SK-N-SH treated with all-trans-retinoic acid at 6 μM for 48 hours (cell line): ENCODE results near the gene VRK3.

Source experiments
- ATAC-seq: fragments of 200-7000 bp; cut with Tn5 transposase; 3 replicates; pipeline ENCODE4 v1.9.1; 2020; ENCODE audit warnings: mild to moderate bottlenecking, moderate library complexity
- ARNTL ChIP-seq: fragments of 450-650 bp; formaldehyde crosslinking; IDR thresholded peaks from 2 replicates; pipeline ENCODE4 v1.5.0; 2020; ENCODE audit warnings: low read depth, mild to moderate bottlenecking, moderate library complexity, borderline replicate concordance
- BACH2 ChIP-seq: fragments of 250-450 bp; sonication (Bioruptor Pico); IDR thresholded peaks from 2 replicates; pipeline ENCODE4 v1.9.0; 2021; ENCODE audit warnings: mild to moderate bottlenecking, borderline replicate concordance
- CSDC2 ChIP-seq: fragments of 250-450 bp; sonication (Bioruptor Pico); IDR thresholded peaks from 2 replicates; pipeline ENCODE4 v1.5.0; 2020; ENCODE audit warnings: mild to moderate bottlenecking, moderate library complexity
- ESRRG ChIP-seq: fragments of 250-450 bp; sonication (Bioruptor Pico); IDR thresholded peaks from 2 replicates; pipeline ENCODE4 v1.6.1; 2021; ENCODE audit warnings: mild to moderate bottlenecking
- GLIS3 ChIP-seq: fragments of 250-450 bp; sonication (Bioruptor Pico); IDR thresholded peaks from 2 replicates; pipeline ENCODE4 v1.5.0; 2020; ENCODE audit warnings: mild to moderate bottlenecking, moderate library complexity
- ISL1 ChIP-seq: fragments of 250-450 bp; sonication (Bioruptor Pico); IDR thresholded peaks from 2 replicates; pipeline ENCODE4 v2.1.2; 2022; ENCODE audit warnings: mild to moderate bottlenecking, moderate library complexity
- OSR1 ChIP-seq: fragments of 250-450 bp; sonication (Bioruptor Pico); IDR thresholded peaks from 2 replicates; pipeline ENCODE4 v1.8.0; 2022; ENCODE audit warnings: moderate library complexity, mild to moderate bottlenecking, inconsistent platforms
- PPARA ChIP-seq: fragments of 250-450 bp; sonication (Bioruptor Pico); IDR thresholded peaks from 2 replicates; pipeline ENCODE4 v1.5.0; 2020; ENCODE audit warnings: mild to moderate bottlenecking, borderline replicate concordance
- RARB ChIP-seq: fragments of 250-450 bp; sonication (Bioruptor Pico); IDR thresholded peaks from 2 replicates; pipeline ENCODE4 v1.8.0; 2021; ENCODE audit warnings: mild to moderate bottlenecking, moderate library complexity
- SNAI2 ChIP-seq: fragments of 250-450 bp; sonication (Bioruptor Pico); IDR thresholded peaks from 2 replicates; pipeline ENCODE4 v1.5.0; 2020; ENCODE audit warnings: mild to moderate bottlenecking, moderate library complexity
- TOX ChIP-seq: fragments of 250-450 bp; sonication (Bioruptor Pico); IDR thresholded peaks from 2 replicates; pipeline ENCODE4 v1.8.0; 2021; ENCODE audit warnings: mild to moderate bottlenecking, moderate library complexity, borderline replicate concordance
- ZFP3 ChIP-seq: fragments of 250-450 bp; sonication (Bioruptor Pico); IDR thresholded peaks from 2 replicates; pipeline ENCODE4 v1.5.0; 2020; ENCODE audit warnings: mild to moderate bottlenecking, moderate library complexity
- ZFP30 ChIP-seq: fragments of 450-650 bp; formaldehyde crosslinking; IDR thresholded peaks from 2 replicates; pipeline ENCODE4 v1.5.0; 2022; ENCODE audit warnings: mild to moderate bottlenecking, moderate library complexity
- ZNF565 ChIP-seq: fragments of 450-650 bp; formaldehyde crosslinking; conservative IDR thresholded peaks from 2 replicates; pipeline ENCODE4 v1.5.0; 2020; ENCODE audit warnings: low read depth, mild to moderate bottlenecking, moderate library complexity
- ZNF70 ChIP-seq: fragments of 450-650 bp; formaldehyde crosslinking; IDR thresholded peaks from 2 replicates; pipeline ENCODE4 v1.5.0; 2020; ENCODE audit warnings: mild to moderate bottlenecking, moderate library complexity
- ZNF8 ChIP-seq: fragments of 450-650 bp; formaldehyde crosslinking; IDR thresholded peaks from 2 replicates; pipeline ENCODE4 v1.5.0; 2020; ENCODE audit warnings: mild to moderate bottlenecking, moderate library complexity
- TF ChIP-seq, protein P1 (sequence below): fragments of 250-450 bp; sonication (Bioruptor Pico); IDR thresholded peaks from 2 replicates; pipeline ENCODE4 v1.5.1; 2021; ENCODE audit warnings: mild to moderate bottlenecking, moderate library complexity
- TF ChIP-seq, protein P2 (sequence below): fragments of 250-450 bp; sonication (Bioruptor Pico); IDR thresholded peaks from 2 replicates; pipeline ENCODE4 v1.5.1; 2020; ENCODE audit warnings: low read depth, mild to moderate bottlenecking, moderate library complexity
- TF ChIP-seq, protein P3 (sequence below): fragments of 250-450 bp; sonication (Bioruptor Pico); IDR thresholded peaks from 2 replicates; pipeline ENCODE4 v1.8.0; 2020; ENCODE audit warnings: mild to moderate bottlenecking, moderate library complexity, borderline replicate concordance
- TF ChIP-seq, protein P4 (sequence below): fragments of 250-450 bp; sonication (Bioruptor Pico); IDR thresholded peaks from 2 replicates; pipeline ENCODE4 v1.8.0; 2021; ENCODE audit warnings: low read depth, mild to moderate bottlenecking, moderate library complexity, borderline replicate concordance
- TF ChIP-seq, protein P5 (sequence below): fragments of 250-450 bp; sonication (Bioruptor Pico); IDR thresholded peaks from 2 replicates; pipeline ENCODE4 v1.5.0; 2020; ENCODE audit warnings: mild to moderate bottlenecking, moderate library complexity

The VRK3 gene

DNA sequence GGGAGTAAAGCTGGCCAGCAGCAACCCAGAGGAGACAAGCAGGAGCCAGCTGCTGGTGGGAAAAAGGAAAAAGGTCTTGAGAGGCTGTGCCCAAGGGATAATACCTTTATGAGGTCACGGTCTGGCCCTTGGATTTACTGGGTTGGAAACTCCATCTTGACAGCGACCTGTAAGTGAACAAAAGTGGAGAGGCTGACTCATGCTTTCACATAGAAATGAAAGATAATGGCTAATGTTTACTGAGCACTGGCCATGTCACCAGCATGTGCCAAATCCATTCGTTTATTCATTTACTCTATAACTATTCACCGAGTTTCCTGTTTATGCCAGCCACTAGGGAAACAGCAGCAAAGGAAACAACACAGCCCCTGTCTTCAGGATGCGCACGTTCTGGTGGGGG, 4.7 kb downstream of the VRK3 start:
- TF ChIP-seq, protein P1, sequence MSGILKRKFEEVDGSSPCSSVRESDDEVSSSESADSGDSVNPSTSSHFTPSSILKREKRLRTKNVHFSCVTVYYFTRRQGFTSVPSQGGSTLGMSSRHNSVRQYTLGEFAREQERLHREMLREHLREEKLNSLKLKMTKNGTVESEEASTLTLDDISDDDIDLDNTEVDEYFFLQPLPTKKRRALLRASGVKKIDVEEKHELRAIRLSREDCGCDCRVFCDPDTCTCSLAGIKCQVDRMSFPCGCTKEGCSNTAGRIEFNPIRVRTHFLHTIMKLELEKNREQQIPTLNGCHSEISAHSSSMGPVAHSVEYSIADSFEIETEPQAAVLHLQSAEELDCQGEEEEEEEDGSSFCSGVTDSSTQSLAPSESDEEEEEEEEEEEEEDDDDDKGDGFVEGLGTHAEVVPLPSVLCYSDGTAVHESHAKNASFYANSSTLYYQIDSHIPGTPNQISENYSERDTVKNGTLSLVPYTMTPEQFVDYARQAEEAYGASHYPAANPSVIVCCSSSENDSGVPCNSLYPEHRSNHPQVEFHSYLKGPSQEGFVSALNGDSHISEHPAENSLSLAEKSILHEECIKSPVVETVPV (CRISPR knock-in tag): no peak
- TF ChIP-seq ZFP30 (CRISPR knock-in tag) (no peak), GLIS3 (CRISPR knock-in tag) (no peak), CSDC2 (CRISPR knock-in tag) (no peak), ZFP3 (CRISPR knock-in tag) (no peak), ZNF565 (CRISPR knock-in tag) (no peak), ARNTL (CRISPR knock-in tag) (no peak), ISL1 (CRISPR knock-in tag) (no peak), BACH2 (CRISPR knock-in tag) (no peak), ESRRG (CRISPR knock-in tag) (no peak), TOX (no peak), PPARA (no peak)
- TF ChIP-seq, protein P2, sequence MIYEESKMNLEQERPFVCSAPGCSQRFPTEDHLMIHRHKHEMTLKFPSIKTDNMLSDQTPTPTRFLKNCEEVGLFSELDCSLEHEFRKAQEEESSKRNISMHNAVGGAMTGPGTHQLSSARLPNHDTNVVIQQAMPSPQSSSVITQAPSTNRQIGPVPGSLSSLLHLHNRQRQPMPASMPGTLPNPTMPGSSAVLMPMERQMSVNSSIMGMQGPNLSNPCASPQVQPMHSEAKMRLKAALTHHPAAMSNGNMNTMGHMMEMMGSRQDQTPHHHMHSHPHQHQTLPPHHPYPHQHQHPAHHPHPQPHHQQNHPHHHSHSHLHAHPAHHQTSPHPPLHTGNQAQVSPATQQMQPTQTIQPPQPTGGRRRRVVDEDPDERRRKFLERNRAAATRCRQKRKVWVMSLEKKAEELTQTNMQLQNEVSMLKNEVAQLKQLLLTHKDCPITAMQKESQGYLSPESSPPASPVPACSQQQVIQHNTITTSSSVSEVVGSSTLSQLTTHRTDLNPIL (CRISPR knock-in tag): no peak
- no peak for ATAC-seq

DNA sequence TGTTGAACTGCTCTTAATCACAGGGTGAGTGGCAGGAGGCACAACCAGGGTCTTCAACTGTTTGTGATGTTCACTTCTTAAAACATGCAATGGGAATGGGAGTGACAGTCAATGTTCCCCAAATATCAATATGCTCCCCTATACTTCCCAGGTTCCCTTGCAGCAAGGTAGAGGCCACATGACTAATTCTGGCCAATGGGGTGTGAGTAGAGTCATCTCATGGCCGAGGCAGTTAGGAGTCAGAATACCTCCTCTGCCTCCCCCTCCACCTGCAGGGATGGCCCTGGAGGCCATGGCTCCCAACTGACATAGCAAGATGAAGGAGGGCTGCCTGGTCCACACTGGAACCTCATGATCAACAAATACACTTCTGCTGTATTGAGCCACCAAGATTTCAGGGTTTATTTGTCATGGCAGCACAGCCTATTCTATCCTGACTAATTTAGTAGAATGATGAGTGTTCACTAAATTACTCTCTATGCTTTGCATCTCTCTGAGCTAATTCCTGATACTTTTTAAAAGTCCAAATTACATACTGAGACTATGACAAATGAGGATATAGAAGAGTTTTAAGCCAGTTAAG, 8.9 kb downstream of the VRK3 start:
- no peak for TF ChIP-seq RARB
- TF ChIP-seq ZFP3 (CRISPR knock-in tag): no peak
- TF ChIP-seq ZNF8 (CRISPR knock-in tag): no peak
- no peak for TF ChIP-seq SNAI2
- no peak for TF ChIP-seq ZNF565 (CRISPR knock-in tag)
- TF ChIP-seq OSR1 (CRISPR knock-in tag): no peak
- no peak for TF ChIP-seq BACH2 (CRISPR knock-in tag)
- TF ChIP-seq ESRRG (CRISPR knock-in tag): no peak
- TF ChIP-seq ISL1 (CRISPR knock-in tag): no peak
- TF ChIP-seq ARNTL (CRISPR knock-in tag): no peak
- TF ChIP-seq, protein P3, sequence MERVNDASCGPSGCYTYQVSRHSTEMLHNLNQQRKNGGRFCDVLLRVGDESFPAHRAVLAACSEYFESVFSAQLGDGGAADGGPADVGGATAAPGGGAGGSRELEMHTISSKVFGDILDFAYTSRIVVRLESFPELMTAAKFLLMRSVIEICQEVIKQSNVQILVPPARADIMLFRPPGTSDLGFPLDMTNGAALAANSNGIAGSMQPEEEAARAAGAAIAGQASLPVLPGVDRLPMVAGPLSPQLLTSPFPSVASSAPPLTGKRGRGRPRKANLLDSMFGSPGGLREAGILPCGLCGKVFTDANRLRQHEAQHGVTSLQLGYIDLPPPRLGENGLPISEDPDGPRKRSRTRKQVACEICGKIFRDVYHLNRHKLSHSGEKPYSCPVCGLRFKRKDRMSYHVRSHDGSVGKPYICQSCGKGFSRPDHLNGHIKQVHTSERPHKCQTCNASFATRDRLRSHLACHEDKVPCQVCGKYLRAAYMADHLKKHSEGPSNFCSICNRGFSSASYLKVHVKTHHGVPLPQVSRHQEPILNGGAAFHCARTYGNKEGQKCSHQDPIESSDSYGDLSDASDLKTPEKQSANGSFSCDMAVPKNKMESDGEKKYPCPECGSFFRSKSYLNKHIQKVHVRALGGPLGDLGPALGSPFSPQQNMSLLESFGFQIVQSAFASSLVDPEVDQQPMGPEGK (CRISPR knock-in tag): no peak
- TF ChIP-seq, protein P4, sequence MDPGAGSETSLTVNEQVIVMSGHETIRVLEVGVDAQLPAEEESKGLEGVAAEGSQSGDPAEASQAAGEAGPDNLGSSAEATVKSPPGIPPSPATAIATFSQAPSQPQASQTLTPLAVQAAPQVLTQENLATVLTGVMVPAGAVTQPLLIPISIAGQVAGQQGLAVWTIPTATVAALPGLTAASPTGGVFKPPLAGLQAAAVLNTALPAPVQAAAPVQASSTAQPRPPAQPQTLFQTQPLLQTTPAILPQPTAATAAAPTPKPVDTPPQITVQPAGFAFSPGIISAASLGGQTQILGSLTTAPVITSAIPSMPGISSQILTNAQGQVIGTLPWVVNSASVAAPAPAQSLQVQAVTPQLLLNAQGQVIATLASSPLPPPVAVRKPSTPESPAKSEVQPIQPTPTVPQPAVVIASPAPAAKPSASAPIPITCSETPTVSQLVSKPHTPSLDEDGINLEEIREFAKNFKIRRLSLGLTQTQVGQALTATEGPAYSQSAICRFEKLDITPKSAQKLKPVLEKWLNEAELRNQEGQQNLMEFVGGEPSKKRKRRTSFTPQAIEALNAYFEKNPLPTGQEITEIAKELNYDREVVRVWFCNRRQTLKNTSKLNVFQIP (CRISPR knock-in tag): no peak
- TF ChIP-seq, protein P2 (CRISPR knock-in tag): no peak
- no peak for TF ChIP-seq PPARA
- no peak for ATAC-seq

DNA sequence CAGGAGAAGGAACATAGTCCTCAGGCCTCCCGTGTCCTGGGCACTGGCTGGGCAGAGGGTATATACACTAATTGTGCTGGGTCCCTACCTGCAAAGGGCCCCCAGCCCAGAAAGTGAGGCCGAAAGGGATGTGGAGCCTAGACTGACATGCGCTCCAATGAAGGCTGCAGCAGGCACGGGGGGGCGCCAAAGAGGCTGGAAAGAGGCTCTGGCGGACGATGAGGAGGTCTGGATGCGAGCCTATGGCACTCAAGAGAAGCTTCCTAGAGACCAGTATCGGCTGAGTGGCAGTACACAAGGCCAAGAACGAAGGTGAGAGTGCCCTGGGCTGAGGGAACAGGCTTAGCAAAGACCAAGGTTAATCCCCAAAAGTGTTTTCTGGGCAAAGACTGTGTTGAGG, 16.6 kb downstream of the VRK3 start:
- no peak for ATAC-seq
- TF ChIP-seq ISL1 (CRISPR knock-in tag) (no peak), BACH2 (CRISPR knock-in tag) (no peak), RARB (no peak), ZFP30 (CRISPR knock-in tag) (no peak), ZNF70 (CRISPR knock-in tag) (no peak)

DNA sequence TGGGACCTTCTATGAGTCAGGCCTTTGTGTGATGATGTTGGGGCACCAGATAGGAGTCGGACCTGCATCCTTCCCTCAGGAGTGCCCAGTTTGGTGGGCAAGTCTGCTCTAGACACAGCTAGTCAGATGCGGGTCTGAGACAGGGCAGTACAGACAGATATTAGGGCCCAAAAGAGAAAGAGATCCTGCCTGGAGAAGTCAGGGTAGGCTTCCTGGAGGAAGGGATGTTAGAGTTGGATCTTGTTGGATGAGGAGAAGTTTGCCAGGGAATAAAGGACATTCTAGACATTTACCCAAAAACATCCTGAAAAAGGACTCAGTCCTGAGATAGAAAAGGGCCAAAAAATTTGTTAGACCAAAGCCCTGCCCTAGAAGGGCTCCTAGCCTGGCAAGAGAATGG, 17.2 kb downstream of the VRK3 start:
- TF ChIP-seq RARB (no peak), ZFP30 (CRISPR knock-in tag) (no peak), ISL1 (CRISPR knock-in tag) (no peak), PPARA (no peak), ZNF565 (CRISPR knock-in tag) (no peak), SNAI2 (no peak)
- TF ChIP-seq, protein P4 (CRISPR knock-in tag): no peak
- TF ChIP-seq, protein P5, sequence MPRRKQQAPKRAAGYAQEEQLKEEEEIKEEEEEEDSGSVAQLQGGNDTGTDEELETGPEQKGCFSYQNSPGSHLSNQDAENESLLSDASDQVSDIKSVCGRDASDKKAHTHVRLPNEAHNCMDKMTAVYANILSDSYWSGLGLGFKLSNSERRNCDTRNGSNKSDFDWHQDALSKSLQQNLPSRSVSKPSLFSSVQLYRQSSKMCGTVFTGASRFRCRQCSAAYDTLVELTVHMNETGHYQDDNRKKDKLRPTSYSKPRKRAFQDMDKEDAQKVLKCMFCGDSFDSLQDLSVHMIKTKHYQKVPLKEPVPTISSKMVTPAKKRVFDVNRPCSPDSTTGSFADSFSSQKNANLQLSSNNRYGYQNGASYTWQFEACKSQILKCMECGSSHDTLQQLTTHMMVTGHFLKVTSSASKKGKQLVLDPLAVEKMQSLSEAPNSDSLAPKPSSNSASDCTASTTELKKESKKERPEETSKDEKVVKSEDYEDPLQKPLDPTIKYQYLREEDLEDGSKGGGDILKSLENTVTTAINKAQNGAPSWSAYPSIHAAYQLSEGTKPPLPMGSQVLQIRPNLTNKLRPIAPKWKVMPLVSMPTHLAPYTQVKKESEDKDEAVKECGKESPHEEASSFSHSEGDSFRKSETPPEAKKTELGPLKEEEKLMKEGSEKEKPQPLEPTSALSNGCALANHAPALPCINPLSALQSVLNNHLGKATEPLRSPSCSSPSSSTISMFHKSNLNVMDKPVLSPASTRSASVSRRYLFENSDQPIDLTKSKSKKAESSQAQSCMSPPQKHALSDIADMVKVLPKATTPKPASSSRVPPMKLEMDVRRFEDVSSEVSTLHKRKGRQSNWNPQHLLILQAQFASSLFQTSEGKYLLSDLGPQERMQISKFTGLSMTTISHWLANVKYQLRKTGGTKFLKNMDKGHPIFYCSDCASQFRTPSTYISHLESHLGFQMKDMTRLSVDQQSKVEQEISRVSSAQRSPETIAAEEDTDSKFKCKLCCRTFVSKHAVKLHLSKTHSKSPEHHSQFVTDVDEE (CRISPR knock-in tag): no peak

More for the DNA sequence above, 17.2 kb downstream of the VRK3 start:
- ATAC-seq: no peak
